GM10847 (cell line): Measurements from ENCODE around the gene TRMT5.
A peak's percentile ranks its signal among the peaks of the same experiment; 100 is the strongest.

Source experiments
- POLR2A ChIP-seq: IDR thresholded peaks from 2 replicates; pipeline ENCODE4 v1.6.1; 2011; ENCODE audit not compliant: insufficient read length; ENCODE audit errors: extremely low read depth

The TRMT5 gene, protein sequence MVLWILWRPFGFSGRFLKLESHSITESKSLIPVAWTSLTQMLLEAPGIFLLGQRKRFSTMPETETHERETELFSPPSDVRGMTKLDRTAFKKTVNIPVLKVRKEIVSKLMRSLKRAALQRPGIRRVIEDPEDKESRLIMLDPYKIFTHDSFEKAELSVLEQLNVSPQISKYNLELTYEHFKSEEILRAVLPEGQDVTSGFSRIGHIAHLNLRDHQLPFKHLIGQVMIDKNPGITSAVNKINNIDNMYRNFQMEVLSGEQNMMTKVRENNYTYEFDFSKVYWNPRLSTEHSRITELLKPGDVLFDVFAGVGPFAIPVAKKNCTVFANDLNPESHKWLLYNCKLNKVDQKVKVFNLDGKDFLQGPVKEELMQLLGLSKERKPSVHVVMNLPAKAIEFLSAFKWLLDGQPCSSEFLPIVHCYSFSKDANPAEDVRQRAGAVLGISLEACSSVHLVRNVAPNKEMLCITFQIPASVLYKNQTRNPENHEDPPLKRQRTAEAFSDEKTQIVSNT

DNA sequence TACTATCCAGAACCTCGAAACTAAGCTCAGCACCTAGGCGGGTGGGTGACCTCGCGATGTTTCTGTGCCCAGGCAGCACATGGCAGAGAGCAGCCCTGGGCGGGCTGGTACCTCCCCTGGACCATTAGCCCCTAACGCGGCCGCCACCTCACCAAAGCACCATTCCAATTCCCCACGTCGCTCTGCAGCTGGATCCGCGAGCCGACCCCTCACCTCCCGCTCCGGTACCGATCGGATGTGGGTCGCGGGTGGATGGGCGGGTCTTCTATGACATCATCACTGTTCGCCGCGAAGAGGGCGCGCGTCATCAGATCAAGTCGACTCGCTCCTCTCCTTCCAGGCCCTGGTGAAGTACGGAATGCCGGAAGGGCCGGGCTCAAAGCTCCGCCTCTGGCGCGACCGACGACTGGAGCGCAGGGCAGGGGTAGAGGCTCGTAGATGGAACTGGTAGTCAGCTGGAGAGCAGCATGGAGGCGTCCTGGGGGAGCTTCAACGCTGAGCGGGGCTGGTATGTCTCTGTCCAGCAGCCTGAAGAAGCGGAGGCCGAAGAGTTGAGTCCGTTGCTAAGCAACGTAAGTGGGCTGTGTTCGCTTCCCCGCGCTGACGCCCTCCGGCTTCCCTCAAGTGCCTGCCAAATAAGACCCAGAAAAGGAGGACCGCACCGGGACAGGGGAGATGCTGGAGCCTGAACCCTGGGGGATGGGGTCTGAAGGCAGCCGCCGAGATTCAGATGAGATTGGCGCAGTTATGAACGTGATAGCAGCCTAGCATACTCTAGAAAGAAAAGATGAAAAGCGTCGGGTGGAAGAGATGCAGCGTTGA lies at the start of gene TRMT5, which contains the start of gene SLC38A6:
Gene TRMT5 (minus strand): TSS at position 269 of the 822 bp plus-strand sequence. CDS start 106 bp downstream, at position 163.
Gene SLC38A6 (plus strand): TSS at position 435 of the 822 bp plus-strand sequence. CDS start 33 bp downstream, at position 468.
- peak; percentile 67 for TF ChIP-seq POLR2A

DNA sequence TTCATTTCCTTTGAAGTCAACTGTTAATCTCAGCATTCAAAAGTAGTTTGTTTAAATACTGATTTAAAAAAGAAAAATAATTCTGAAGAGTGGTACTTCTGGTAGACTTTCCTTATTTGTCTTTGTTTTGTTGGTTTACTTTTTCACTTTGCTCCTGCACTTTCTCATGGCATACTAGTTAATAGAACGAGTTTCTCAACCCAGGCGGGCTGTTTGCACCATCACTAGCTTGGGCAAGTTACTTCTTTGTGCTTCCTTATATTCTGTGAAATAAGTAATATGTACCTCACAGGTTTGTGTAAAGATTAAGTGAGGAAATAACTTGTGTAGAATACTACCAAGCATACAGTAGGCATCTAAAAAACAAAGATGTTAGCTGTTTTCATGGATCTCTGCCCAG lies 45.6 kb upstream of the TRMT5 start:
- no peak for TF ChIP-seq POLR2A

DNA sequence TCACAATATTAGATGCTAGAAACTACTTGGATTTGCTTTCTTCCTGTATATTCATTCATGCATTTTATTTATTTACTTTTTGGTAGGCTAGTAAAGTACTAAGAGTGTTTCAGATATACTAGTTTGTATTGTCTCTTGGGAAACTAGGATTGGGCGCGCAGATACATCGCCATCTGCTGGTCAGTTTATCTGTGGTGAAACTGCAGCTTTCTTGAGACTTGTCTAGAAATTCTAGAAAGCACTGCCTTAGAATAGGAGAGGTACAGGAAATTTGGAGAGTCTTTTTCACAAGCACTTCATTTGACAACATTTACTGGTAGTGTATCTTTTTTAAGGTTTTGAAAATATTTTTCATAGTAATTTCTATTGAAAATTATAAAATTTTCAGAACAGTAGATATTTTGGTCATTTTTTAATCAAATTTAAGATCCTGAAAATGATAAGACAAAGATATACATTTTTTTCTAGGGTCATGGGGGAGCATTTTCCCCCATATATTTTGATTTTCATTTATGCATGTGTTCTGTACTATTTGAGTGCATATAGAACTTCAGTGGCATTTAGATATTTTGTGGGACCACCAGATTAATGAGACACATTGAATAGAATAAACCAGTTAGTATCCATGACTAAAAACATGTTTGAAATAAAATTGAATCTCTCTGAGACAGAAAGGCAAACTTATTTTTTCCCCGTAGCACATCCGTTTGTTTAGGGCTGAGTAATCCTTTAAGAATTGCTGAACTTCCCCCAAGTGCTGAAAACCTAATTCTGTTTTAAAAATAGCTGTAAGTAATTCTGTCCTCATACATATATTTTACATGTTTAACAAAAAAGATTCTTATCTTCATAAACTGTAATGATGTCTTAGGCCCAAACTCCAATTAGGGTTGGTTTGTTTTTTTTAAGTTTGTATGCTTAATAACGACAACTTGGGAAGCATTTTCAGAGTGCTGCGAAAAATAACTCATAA lies 44.7 kb upstream of the TRMT5 start:
- no peak for TF ChIP-seq POLR2A

DNA sequence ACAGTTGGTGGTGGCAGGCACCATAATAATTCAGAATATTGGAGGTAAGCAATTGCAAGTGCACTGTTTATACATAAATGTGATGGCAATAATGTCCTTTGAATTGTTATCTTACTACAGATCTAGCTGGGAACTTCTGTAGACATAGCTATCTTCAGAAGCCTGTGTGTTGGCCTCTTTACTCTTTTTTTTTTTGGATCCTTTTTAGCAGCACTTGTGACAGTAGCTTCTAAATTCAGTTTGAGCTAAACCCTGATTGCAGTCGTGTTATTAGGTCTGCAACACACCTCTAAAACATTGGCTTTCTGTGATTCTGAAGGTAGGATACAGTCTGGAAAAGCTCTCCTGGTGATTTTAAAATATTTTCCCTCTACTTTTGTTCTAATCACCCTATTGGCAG lies 38.7 kb upstream of the TRMT5 start:
- no peak for TF ChIP-seq POLR2A

DNA sequence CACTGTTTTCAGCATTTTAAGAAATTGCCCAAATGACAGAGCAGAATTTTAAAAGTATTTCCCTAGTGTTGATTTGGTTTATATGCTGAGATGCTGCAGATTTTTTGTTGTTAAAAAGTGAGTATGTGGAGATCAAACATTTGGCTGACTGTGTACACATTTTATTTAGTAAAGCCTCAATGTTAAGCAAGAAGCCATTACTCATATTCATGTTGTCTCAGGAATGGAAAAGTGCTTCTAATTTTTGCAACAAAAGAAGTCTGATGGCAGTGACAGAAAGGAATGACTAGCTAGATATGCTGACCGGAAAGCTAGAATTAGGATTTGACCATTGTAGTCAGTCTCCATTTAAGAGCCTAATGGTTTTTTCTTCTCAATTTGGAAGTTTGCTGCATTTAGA lies 22.7 kb upstream of the TRMT5 start:
- TF ChIP-seq POLR2A, result no peak

DNA sequence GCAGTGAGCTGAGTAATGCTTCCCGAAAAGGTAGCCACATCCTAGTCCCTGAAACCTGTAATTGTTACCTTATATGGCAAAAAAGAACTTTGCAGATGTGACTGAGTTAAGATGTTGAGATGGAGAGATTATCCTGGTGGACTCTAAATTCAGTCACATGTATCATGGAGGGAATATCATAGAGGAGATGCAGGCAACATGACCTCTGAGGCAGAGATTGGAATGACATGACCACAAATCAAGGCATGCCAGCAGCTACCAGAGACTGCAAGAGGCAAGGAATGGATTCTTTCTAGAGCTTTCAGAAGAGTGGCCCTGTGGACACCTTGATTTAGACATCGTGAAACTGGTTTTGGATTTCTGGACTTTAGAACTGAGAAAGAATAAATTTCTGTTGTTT lies 18.7 kb upstream of the TRMT5 start:
- no peak for TF ChIP-seq POLR2A

DNA sequence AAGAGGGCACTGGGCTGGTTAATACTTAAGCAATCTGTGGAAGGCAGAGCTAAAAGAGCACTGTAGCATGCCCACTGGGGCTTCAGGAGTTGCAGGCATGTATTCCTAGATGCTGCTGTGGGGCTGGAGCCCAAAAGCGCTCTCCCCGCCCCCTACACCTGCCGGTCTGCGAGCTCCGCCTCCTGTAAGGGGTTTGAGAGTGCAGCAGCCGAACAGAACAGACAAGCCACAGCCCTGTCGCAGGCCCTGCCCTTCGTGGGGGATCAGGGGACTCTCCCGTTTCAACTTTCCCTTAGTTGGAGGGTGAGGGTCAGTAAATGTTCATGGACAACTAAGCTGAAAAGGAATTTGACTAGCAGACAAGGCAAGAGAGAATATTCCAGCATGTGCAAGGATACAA lies 17.7 kb upstream of the TRMT5 start:
- no peak for TF ChIP-seq POLR2A

DNA sequence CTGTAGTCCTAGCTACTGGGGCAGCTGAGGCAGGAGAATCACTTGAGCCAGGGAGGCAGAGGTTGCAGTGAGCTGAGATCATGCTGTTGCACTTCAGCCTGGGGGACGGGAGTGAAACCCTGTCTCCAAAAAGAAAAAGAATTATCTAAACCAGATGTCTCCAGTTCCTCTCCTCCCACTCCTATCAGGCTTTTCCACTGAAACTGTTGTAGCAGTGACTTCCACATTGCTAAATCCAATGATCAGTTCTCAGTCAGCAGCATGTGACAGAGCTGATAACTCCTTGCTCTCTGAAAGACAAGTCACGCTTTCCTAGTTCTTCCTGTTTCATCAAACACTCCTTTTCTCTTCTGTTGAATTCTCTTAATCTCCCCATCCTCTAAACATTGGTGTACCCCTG lies 8.7 kb upstream of the TRMT5 start:
- no peak for TF ChIP-seq POLR2A

DNA sequence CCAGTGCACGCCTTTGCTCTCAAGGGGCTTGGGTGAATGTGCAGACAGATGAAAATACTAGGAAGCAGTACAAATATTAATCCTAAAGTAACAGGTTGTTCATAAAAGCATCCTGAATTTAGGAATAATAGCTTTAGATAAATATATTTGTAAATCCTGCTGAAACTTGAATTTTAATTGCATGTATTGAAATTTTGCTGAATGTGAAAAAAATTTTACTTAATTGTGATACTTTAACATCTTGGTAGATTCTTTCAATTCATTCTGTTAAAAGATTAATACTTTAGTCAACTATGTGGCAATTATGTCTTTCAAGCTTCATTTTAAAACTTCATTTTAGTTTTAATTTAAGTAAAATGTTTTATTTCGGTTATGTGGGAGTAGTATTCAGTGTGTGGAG lies 5.6 kb upstream of the TRMT5 start:
- TF ChIP-seq POLR2A, result no peak

DNA sequence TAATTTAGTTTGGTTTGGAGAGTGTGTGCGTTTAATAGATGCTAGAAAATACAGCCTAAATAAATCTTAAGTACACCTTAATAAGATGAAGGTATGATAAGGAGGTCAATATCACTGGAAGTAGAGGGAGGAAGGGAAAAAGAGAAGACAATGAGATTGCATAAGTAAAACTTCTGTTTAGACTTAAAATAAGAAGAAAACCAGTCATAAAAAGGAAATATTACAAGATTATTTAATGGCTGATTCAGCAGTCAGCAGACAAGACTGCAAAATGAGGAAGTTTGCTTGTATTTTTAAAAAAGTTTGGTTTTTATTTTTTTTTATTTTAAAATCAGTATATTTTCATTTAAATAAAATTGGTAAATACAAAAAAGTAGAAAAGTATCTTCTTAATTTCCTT lies 3.3 kb upstream of the TRMT5 start:
- TF ChIP-seq POLR2A, result no peak

DNA sequence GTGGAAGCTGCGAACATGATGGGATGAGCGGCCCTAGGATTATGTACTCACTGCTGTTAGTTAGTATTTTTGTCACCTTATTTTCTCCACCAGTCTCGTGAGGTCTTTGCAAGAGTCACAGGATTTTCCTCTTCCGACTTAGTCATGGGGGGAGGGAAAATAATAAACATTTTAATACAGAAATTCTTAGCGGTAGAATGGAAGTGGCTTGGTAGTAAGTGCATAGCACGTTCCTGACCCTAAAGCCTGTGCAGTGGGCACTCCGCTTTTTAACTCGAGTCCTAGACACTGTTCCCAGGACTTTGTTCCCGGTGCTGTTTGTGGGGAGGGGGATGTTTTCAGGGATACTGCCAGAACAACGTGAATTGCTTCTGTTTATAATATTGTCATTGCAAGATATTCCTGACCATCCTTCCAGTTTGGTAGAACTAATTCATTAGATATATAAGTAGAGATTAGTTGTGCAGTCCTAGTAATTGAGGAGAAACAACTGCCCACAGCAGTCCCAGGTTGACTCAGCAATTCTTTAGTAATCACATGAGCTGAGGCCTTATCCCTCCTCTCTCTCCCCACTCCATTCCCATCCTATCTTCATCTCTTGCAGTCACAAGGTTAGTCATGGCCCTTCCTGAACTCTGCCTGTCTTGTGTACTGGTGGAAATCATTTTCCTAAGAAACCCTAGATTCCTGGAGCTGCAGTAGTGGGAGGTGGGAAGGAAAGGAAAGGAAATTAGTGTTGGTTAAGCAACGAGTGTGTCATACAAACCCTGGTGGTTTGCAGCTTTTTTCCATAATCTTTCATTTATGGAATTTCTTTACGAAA lies 965 bp upstream of the TRMT5 start:
- TF ChIP-seq POLR2A, result no peak

DNA sequence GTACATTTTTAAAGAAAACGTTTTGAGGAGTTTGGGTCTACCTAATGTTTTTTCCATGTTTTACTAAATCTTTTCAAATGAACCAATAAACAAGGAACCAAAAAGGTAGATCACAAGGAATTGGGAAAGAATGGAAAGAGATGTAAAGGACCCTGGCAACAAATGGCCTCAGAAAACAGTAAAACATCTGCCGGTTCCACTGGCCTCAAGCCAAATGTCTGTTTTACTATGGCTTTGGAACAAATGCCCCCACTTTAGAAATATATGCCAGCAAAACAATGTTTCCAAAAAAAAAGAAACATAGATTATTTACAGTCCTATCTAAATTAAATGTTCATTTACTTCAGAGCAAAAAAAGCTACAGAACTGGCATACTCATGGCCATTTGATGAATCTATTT lies 3.0 kb downstream of the TRMT5 start:
- no peak for TF ChIP-seq POLR2A

DNA sequence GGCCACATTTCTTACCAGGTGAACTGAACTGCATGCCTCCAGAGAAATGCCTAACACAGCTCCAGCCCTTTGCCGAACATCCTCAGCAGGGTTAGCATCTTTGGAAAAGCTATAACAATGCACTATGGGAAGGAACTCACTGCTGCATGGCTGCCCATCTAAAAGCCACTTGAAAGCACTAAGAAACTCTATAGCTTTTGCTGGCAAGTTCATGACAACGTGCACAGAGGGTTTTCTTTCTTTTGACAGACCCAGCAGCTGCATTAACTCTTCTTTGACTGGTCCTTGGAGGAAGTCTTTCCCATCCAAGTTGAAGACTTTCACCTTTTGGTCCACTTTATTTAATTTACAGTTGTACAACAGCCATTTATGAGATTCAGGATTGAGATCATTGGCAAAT lies 5.3 kb downstream of the TRMT5 start:
- TF ChIP-seq POLR2A, result no peak

DNA sequence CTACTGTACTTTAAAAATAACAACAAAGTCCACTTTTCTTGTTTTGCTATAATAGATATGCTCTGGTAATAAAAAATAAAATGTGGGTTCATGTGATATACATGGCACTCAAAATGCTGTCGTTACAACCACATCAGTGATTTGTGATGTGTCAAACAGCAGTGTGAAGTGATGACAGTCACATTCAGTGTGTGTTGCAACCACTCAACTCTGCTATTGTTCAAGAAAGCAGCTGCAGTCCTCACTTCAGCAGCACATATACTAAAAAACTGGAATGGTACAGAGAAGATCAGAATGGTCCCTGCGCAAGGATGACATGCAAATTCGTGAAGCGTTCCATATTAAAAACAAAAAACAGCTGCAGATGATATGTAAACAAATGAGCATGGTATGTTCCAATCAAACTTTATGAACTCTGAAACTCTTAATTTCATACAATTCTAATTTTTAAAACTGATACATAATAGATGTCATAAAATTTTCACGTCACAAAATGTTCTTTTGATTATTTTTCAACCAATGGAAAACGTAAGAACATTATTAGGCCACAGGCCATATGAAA lies 6.7 kb downstream of the TRMT5 start:
- TF ChIP-seq POLR2A, result no peak
